ENCODE results near the gene NRDE2.

DNA sequence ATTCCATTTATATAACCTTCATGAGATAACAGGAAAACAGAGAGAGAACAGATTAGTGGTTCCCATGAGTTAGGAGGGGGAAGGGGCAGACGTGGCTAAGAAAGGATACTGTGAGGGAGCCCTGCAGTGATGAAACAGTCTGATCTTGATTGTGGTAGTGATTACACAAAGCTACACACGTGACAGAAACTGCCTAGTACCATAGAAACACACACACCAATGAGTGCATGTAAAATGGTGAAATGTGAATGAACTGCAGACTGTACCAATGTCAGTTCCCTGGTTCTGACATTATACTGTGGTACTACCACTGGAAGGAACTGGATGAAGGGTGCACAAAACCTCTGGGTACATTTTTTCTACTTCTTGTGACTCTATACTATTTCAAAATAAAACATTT, 36.9 kb downstream of the NRDE2 start:
- TF ChIP-seq, protein P1, sequence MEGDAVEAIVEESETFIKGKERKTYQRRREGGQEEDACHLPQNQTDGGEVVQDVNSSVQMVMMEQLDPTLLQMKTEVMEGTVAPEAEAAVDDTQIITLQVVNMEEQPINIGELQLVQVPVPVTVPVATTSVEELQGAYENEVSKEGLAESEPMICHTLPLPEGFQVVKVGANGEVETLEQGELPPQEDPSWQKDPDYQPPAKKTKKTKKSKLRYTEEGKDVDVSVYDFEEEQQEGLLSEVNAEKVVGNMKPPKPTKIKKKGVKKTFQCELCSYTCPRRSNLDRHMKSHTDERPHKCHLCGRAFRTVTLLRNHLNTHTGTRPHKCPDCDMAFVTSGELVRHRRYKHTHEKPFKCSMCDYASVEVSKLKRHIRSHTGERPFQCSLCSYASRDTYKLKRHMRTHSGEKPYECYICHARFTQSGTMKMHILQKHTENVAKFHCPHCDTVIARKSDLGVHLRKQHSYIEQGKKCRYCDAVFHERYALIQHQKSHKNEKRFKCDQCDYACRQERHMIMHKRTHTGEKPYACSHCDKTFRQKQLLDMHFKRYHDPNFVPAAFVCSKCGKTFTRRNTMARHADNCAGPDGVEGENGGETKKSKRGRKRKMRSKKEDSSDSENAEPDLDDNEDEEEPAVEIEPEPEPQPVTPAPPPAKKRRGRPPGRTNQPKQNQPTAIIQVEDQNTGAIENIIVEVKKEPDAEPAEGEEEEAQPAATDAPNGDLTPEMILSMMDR (conservative IDR thresholded peaks at IDR 0.05), result no peak
- no peak for TF ChIP-seq EZH2 (IDR thresholded peaks at IDR 0.05; ENCODE audit: low read depth)

Data from PC-9 (cell line).